DND-41 (cell line): ENCODE results near the gene CPLX1.

ENCODE experiments used
- ATAC-seq: fragments of 200-7000 bp; cut with Tn5 transposase; 3 replicates; pipeline ENCODE4 v1.9.1; 2021; ENCODE audit warnings: low read depth; ENCODE audit not compliant: insufficient read depth
- DNase-seq: peaks from one replicate; pipeline ENCODE4 v3.0.0-alpha.2; 2020
- H2AFZ ChIP-seq: 2 replicates; pipeline ENCODE4 v1.6.0; 2012; ENCODE audit warnings: low read depth, low read length
- H3K27ac ChIP-seq: 2 replicates; pipeline ENCODE4 v1.5.1; 2012; ENCODE audit warnings: low read length, inconsistent platforms
- H3K27me3 ChIP-seq: fragments of 200-600 bp; sonication (generic); 2 replicates; pipeline ENCODE4 v1.6.0; 2012; ENCODE audit warnings: low read length, mild to moderate bottlenecking, inconsistent platforms; ENCODE audit not compliant: insufficient read depth, poor library complexity
- H3K36me3 ChIP-seq: 2 replicates; pipeline ENCODE4 v1.5.1; 2012; ENCODE audit warnings: low read length, inconsistent platforms; ENCODE audit not compliant: insufficient read depth
- H3K4me1 ChIP-seq: 2 replicates; pipeline ENCODE4 v1.5.1; 2012; ENCODE audit warnings: mild to moderate bottlenecking, low read length; ENCODE audit not compliant: insufficient read depth
- H3K4me2 ChIP-seq: 2 replicates; pipeline ENCODE4 v1.6.0; 2012; ENCODE audit warnings: mild to moderate bottlenecking, moderate library complexity, low read length, inconsistent platforms; ENCODE audit not compliant: insufficient read depth
- H3K4me3 ChIP-seq, 2 experiments: fragments of 200-600 bp in 1 of 2; shearing (Covaris generic) in 1 of 2; 2 replicates each; pipeline ENCODE4 v1.5.1; 2012 to 2016; ENCODE audit warnings: inconsistent platforms in 2 of 2, low read length in 2 of 2, mild to moderate bottlenecking in 2 of 2, low read depth in 1 of 2, moderate library complexity in 1 of 2
- H3K79me2 ChIP-seq: 2 replicates; pipeline ENCODE4 v1.6.0; 2012; ENCODE audit warnings: low read length, inconsistent platforms; ENCODE audit not compliant: insufficient read depth
- H3K9ac ChIP-seq: 2 replicates; pipeline ENCODE4 v1.6.0; 2012; ENCODE audit warnings: low read depth, mild to moderate bottlenecking, inconsistent platforms, low read length, moderate library complexity
- H3K9me3 ChIP-seq: 2 replicates; pipeline ENCODE4 v1.5.1; 2012; ENCODE audit warnings: low read length, moderate library complexity, mild to moderate bottlenecking, inconsistent platforms; ENCODE audit not compliant: insufficient read depth, severe bottlenecking
- H4K20me1 ChIP-seq: 2 replicates; pipeline ENCODE4 v1.6.0; 2012; ENCODE audit warnings: low read length; ENCODE audit not compliant: insufficient read depth
- CTCF ChIP-seq: IDR thresholded peaks from 2 replicates; pipeline ENCODE4 v1.5.1; 2012; ENCODE audit warnings: borderline replicate concordance, low read length, moderate library complexity, mild to moderate bottlenecking; ENCODE audit not compliant: poor library complexity, severe bottlenecking; ENCODE audit errors: extremely low read depth
- EZH2 ChIP-seq: IDR thresholded peaks from 3 replicates; pipeline ENCODE4 v1.6.1; 2012; ENCODE audit warnings: borderline replicate concordance, low read depth, mild to moderate bottlenecking, moderate library complexity, low read length, inconsistent platforms; ENCODE audit not compliant: severe bottlenecking

CPLX1 gene

GRCh38 chr4:819401-820229 is 6.3 kb downstream of the CPLX1 start:
- Histone ChIP-seq H3K36me3 (no peaks in the 10 kb centered on the region), H3K79me2 (no peaks in the 10 kb centered on the region), H3K4me2 (no peak overlapping the region), H3K4me3 (no peak overlapping the region), H2AFZ (no peak overlapping the region), H3K9me3 (no peaks in the 10 kb centered on the region), H3K27ac (no peak overlapping the region), H3K9ac (no peak overlapping the region), H3K4me1 (no peaks in the 10 kb centered on the region), H4K20me1 (no peaks in the 10 kb centered on the region; the same call in 1 of the 2 replicates), H3K27me3 (no peaks in the 10 kb centered on the region)
- ATAC-seq (no peak), DNase-seq (no peak)
- TF ChIP-seq CTCF (no peak), EZH2 (no peak)

- no peaks in the 10 kb centered on the region for H3K27me3 ChIP-seq
- DNase-seq: no peak
- H3K27ac ChIP-seq: no peak overlapping the region
- no peaks in the 10 kb centered on the region for H4K20me1 ChIP-seq
- TF ChIP-seq CTCF: no peak
- no peak for TF ChIP-seq EZH2
- H3K4me3 ChIP-seq: no peak overlapping the region
- no peak for ATAC-seq
- H3K36me3 ChIP-seq: no peaks in the 10 kb centered on the region
- no peak overlapping the region for H3K4me2 ChIP-seq
- H3K79me2 ChIP-seq: no peaks in the 10 kb centered on the region
- H3K4me1 ChIP-seq: no peaks in the 10 kb centered on the region
- H3K9ac ChIP-seq: no peak overlapping the region
- no peak overlapping the region for H2AFZ ChIP-seq
- no peaks in the 10 kb centered on the region for H3K9me3 ChIP-seq
Measured at GRCh38 chr4:818106-818921, 7.6 kb downstream of the CPLX1 start.

GRCh38 chr4:815464-816146 is 10.3 kb downstream of the CPLX1 start:
- DNase-seq: no peak
- H2AFZ ChIP-seq: no peak overlapping the region
- no peaks in the 10 kb centered on the region for H3K79me2 ChIP-seq
- no peaks in the 10 kb centered on the region for H4K20me1 ChIP-seq
- no peak overlapping the region for H3K27ac ChIP-seq
- H3K9me3 ChIP-seq: no peaks in the 10 kb centered on the region
- no peaks in the 10 kb centered on the region for H3K4me1 ChIP-seq
- H3K4me2 ChIP-seq: no peak overlapping the region
- TF ChIP-seq EZH2: no peak
- no peaks in the 10 kb centered on the region for H3K27me3 ChIP-seq
- H3K36me3 ChIP-seq: no peaks in the 10 kb centered on the region
- no peak for ATAC-seq
- no peak overlapping the region for H3K9ac ChIP-seq
- H3K4me3 ChIP-seq: no peak overlapping the region
